ENCODE measurements around the gene FADS3. TPM values are rescaled to one million over a fixed set of nuclear protein-coding genes. Genes with fewer than 3 reads are reported as not detected.
A peak's percentile ranks its signal among the peaks of the same experiment; 100 is the strongest.

Gene FADS3
- total RNA-seq, 1 donor from 2014 or later = 117 TPM

DNA sequence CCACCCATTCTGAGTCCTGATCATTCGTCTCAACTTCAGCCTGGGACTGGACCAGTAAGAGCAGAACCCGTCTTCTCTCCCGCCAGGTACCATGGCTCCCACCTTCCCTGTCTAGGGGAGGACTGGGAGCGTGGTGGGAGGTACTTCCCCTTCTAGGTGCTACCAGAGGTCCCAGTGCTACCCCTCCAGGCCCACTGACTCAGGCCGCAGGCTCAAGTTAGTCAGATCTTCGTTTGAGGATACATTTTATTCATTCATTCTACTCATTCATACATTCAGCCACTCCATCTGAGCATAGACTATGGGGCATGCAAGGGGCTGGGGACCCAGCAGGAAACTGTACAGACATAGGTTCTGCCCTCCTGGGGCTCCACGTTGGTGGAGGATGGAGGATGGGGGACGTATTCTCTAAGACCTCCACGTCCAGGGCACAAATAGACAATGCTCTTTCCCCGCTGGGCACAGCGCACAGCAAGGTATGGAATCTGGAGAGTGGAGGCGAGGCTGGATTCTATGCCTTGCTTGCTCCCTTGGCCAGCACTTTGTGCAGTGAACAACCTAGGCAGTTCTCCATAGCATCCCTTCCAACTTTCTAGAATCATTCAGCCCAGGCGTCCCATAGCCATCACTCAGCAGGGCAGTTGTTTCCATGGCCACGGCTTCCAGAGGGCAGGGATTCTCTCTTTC is 27.0 kb upstream of the FADS3 start:
- H3K27me3 Mint-ChIP-seq (ENCODE audit: unreplicated experiment) = no peaks in the 10 kb centered on the region
- no peaks in the 10 kb centered on the region for H3K36me3 Mint-ChIP-seq (ENCODE audit: unreplicated experiment)
- H3K4me1 Mint-ChIP-seq (ENCODE audit: unreplicated experiment) = peaks cover 73% of the 10 kb centered on the region
- peak overlapping the region; percentile 80 for H3K4me3 Mint-ChIP-seq (ENCODE audit: unreplicated experiment)
- no peaks in the 10 kb centered on the region for H3K9me3 Mint-ChIP-seq (ENCODE audit: unreplicated experiment)
- peak overlapping the region; percentile 63 for H3K27ac Mint-ChIP-seq (ENCODE audit: unreplicated experiment)
- peak; percentile 66 for DNase-seq (ENCODE audit: extremely low spot score, unreplicated experiment)
- TF ChIP-seq, protein P1, sequence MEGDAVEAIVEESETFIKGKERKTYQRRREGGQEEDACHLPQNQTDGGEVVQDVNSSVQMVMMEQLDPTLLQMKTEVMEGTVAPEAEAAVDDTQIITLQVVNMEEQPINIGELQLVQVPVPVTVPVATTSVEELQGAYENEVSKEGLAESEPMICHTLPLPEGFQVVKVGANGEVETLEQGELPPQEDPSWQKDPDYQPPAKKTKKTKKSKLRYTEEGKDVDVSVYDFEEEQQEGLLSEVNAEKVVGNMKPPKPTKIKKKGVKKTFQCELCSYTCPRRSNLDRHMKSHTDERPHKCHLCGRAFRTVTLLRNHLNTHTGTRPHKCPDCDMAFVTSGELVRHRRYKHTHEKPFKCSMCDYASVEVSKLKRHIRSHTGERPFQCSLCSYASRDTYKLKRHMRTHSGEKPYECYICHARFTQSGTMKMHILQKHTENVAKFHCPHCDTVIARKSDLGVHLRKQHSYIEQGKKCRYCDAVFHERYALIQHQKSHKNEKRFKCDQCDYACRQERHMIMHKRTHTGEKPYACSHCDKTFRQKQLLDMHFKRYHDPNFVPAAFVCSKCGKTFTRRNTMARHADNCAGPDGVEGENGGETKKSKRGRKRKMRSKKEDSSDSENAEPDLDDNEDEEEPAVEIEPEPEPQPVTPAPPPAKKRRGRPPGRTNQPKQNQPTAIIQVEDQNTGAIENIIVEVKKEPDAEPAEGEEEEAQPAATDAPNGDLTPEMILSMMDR (IDR thresholded peaks at IDR 0.05) = no peak

GRCh38 chr11:61917334-61918109 is 26.2 kb upstream of the FADS3 start, which contains the start of gene RAB3IL1:
TSS of gene RAB3IL1 (minus strand) at chr11:61917566. CDS start at chr11:61917367, 199 bp downstream.
- Mint-ChIP-seq H3K27ac (ENCODE audit: unreplicated experiment) (peak within 1 kb of the TSS; percentile 63), H3K27me3 (ENCODE audit: unreplicated experiment) (no peaks in the 10 kb centered on the region), H3K36me3 (ENCODE audit: unreplicated experiment) (no peaks in the 10 kb centered on the region), H3K4me3 (ENCODE audit: unreplicated experiment) (peak within 1 kb of the TSS; percentile 80), H3K4me1 (ENCODE audit: unreplicated experiment) (peaks cover 66% of the 10 kb centered on the region), H3K9me3 (ENCODE audit: unreplicated experiment) (no peaks in the 10 kb centered on the region)
- DNase-seq (ENCODE audit: extremely low spot score, unreplicated experiment) = peak; percentile 88
- TF ChIP-seq, protein P1 (IDR thresholded peaks at IDR 0.05) = no peak

GRCh38 chr11:61916737-61917333 is 25.5 kb upstream of the FADS3 start:
- H3K4me3 Mint-ChIP-seq (ENCODE audit: unreplicated experiment) = peak overlapping the region; percentile 77
- H3K4me1 Mint-ChIP-seq (ENCODE audit: unreplicated experiment) = peaks cover 60% of the 10 kb centered on the region
- peak overlapping the region; percentile 63 for H3K27ac Mint-ChIP-seq (ENCODE audit: unreplicated experiment)
- H3K9me3 Mint-ChIP-seq (ENCODE audit: unreplicated experiment) = no peaks in the 10 kb centered on the region
- TF ChIP-seq, protein P1 (IDR thresholded peaks at IDR 0.05) = no peak
- no peaks in the 10 kb centered on the region for H3K27me3 Mint-ChIP-seq (ENCODE audit: unreplicated experiment)
- no peak for DNase-seq (ENCODE audit: extremely low spot score, unreplicated experiment)
- H3K36me3 Mint-ChIP-seq (ENCODE audit: unreplicated experiment) = no peaks in the 10 kb centered on the region

DNA sequence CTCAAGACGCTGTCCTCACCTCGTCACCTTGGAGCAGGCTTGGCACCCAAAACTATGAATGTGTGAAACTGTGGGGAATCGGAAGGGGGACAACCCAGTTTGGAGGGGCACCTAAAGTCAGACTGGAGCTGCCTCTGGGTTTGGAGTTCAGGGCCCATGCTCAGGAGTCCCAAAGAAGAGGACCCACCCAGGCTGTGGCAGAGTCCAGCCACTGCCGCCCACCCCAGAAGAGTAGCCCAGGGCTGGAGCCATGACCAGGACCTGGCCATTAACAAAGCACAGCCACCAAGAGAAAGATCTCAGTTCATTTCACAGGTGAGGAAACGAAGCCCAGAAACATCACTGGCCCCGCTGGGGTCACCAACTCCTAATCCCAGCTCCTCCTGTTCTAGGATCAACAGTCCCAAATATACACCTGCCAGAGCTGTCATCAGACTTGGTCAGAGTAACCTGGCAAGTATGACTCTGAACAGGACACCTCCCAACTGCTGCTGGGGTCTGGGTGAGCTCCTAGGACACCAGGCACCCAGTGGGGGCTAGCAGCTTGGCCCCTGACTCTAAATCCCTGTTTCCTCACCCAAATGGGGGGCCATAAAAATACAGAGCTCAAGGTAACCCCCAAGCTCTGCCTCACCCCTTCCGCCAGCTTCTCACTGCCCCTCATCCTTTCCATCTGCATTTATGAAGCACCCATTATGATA is 23.3 kb upstream of the FADS3 start:
- Mint-ChIP-seq H3K27ac (ENCODE audit: unreplicated experiment) (no peak overlapping the region), H3K9me3 (ENCODE audit: unreplicated experiment) (no peaks in the 10 kb centered on the region), H3K36me3 (ENCODE audit: unreplicated experiment) (no peaks in the 10 kb centered on the region), H3K4me3 (ENCODE audit: unreplicated experiment) (no peak overlapping the region), H3K27me3 (ENCODE audit: unreplicated experiment) (no peaks in the 10 kb centered on the region), H3K4me1 (ENCODE audit: unreplicated experiment) (peaks cover 52% of the 10 kb centered on the region)
- TF ChIP-seq, protein P1 (IDR thresholded peaks at IDR 0.05) = no peak
- DNase-seq (ENCODE audit: extremely low spot score, unreplicated experiment) = no peak
